NCI-H345 treated with DMSO at 0.1 percent for 48 hours (cell line): ENCODE results near the gene LAMB1.

Source experiments
- DNase-seq: peaks from one replicate; lab custom pipeline; 2025; ENCODE audit not compliant: unreplicated experiment; lab: John Stamatoyannopoulos, UW

Gene LAMB1

GRCh38 chr7:107999779-108000560 lies 3.0 kb downstream of the LAMB1 start:
- DNase-seq = no peak

- no peak for DNase-seq
Measured at GRCh38 chr7:107998660-107999480, 4.1 kb downstream of the LAMB1 start.

- DNase-seq = no peak
Measured at GRCh38 chr7:107998150-107998549, 4.8 kb downstream of the LAMB1 start.

GRCh38 chr7:107996072-107996882 lies 6.7 kb downstream of the LAMB1 start:
- DNase-seq = no peak

GRCh38 chr7:107995184-107996071 lies 7.5 kb downstream of the LAMB1 start:
- DNase-seq = no peak

- no peak for DNase-seq
Measured at GRCh38 chr7:107994421-107995030, 8.4 kb downstream of the LAMB1 start.

GRCh38 chr7:107993891-107994291 lies 9.1 kb downstream of the LAMB1 start:
- no peak for DNase-seq

- DNase-seq = no peak
Measured at GRCh38 chr7:107989618-107990373, 13.2 kb downstream of the LAMB1 start.

- DNase-seq = no peak
Measured at GRCh38 chr7:107982918-107983389, 20.0 kb downstream of the LAMB1 start.

GRCh38 chr7:107982042-107982840 lies 20.7 kb downstream of the LAMB1 start:
- DNase-seq = no peak

GRCh38 chr7:107981466-107981865 lies 21.5 kb downstream of the LAMB1 start:
- DNase-seq = no peak

GRCh38 chr7:107980671-107981190 lies 22.2 kb downstream of the LAMB1 start:
- DNase-seq = no peak

GRCh38 chr7:107980171-107980570 lies 22.8 kb downstream of the LAMB1 start:
- no peak for DNase-seq

- DNase-seq = no peak
Measured at GRCh38 chr7:107978815-107979408, 24.0 kb downstream of the LAMB1 start.

- no peak for DNase-seq
Measured at GRCh38 chr7:107977048-107977447, 25.9 kb downstream of the LAMB1 start.

- DNase-seq = no peak
Measured at GRCh38 chr7:107976620-107977019, 26.3 kb downstream of the LAMB1 start.

- no peak for DNase-seq
Measured at GRCh38 chr7:107975394-107976013, 27.5 kb downstream of the LAMB1 start.
